WTC11 (cell line): ENCODE data around the gene GBF1. TPM values are rescaled to one million over a fixed set of nuclear protein-coding genes. Genes with fewer than 3 reads are reported as not detected.

Experiments used
- ATAC-seq: fragments of 200-7000 bp; cut with Tn5 transposase; 2 replicates; pipeline ENCODE4 v1.10.0; 2021; ENCODE audit warnings: mild to moderate bottlenecking, moderate library complexity
- CTCF ChIA-PET: fragments of 300-600 bp; sonication (Branson Sonifier 250); formaldehyde crosslinking; loops from one replicate; lab custom pipeline; 2021; ENCODE audit warnings: antibody characterized with exemption; lab: Charles Lee
- POLR2A ChIA-PET: fragments of 350-600 bp; sonication (Branson Sonifier 250); formaldehyde crosslinking; loops from one replicate; lab custom pipeline; 2021; ENCODE audit warnings: antibody characterized with exemption; lab: Charles Lee
- DNase-seq: peaks from one replicate; pipeline ENCODE4 v3.0.0; 2021; ENCODE audit warnings: low spot score
- H3K27ac Mint-ChIP-seq: 2 replicates; pipeline ENCODE4 v1.8.0; 2021; ENCODE audit warnings: mixed read lengths
- H3K27me3 Mint-ChIP-seq: 2 replicates; pipeline ENCODE4 v1.8.0; 2021; ENCODE audit warnings: low read depth, mild to moderate bottlenecking, moderate library complexity, mixed read lengths
- H3K36me3 Mint-ChIP-seq: 2 replicates; pipeline ENCODE4 v1.8.0; 2021; ENCODE audit warnings: mixed read lengths
- H3K4me1 Mint-ChIP-seq: 2 replicates; pipeline ENCODE4 v1.8.0; 2022; ENCODE audit warnings: mixed read lengths
- H3K4me3 Mint-ChIP-seq: 2 replicates; pipeline ENCODE4 v1.8.0; 2021; ENCODE audit warnings: mild to moderate bottlenecking, moderate library complexity, mixed read lengths
- H3K9me3 Mint-ChIP-seq: 2 replicates; pipeline ENCODE4 v1.8.0; 2021; ENCODE audit warnings: mixed read lengths
- ATF1 ChIP-seq: sonication (generic); formaldehyde crosslinking; IDR thresholded peaks from 2 replicates; pipeline ENCODE4 v1.8.1; 2023; ENCODE audit warnings: mild to moderate bottlenecking, moderate library complexity, missing genetic modification reagents
- CBFB ChIP-seq: sonication (generic); formaldehyde crosslinking; IDR thresholded peaks from 2 replicates; pipeline ENCODE4 v1.8.1; 2022; ENCODE audit warnings: mild to moderate bottlenecking, low read depth, missing genetic modification reagents
- ESRRA ChIP-seq: sonication (generic); formaldehyde crosslinking; IDR thresholded peaks from 2 replicates; pipeline ENCODE4 v1.8.1; 2022; ENCODE audit warnings: mild to moderate bottlenecking, missing genetic modification reagents, borderline replicate concordance
- FOXK1 ChIP-seq: sonication (generic); formaldehyde crosslinking; IDR thresholded peaks from 2 replicates; pipeline ENCODE4 v1.8.0; 2022; ENCODE audit warnings: mild to moderate bottlenecking, moderate library complexity, missing genetic modification reagents
- FOXP1 ChIP-seq: sonication (generic); formaldehyde crosslinking; IDR thresholded peaks from 2 replicates; pipeline ENCODE4 v1.8.0; 2022; ENCODE audit warnings: missing genetic modification reagents, mild to moderate bottlenecking, moderate library complexity, borderline replicate concordance
- GABPB1 ChIP-seq: sonication (generic); formaldehyde crosslinking; IDR thresholded peaks from 2 replicates; pipeline ENCODE4 v1.8.1; 2023; ENCODE audit warnings: mild to moderate bottlenecking, missing genetic modification reagents
- GRHL2 ChIP-seq: fragments of 250-450 bp; sonication (Bioruptor Pico); IDR thresholded peaks from 2 replicates; pipeline ENCODE4 v1.8.0; 2022; ENCODE audit warnings: mild to moderate bottlenecking, moderate library complexity; ENCODE audit not compliant: insufficient replicate concordance, severe bottlenecking
- NR1H2 ChIP-seq: sonication (generic); formaldehyde crosslinking; IDR thresholded peaks from 2 replicates; pipeline ENCODE4 v1.9.0; 2021; ENCODE audit warnings: mild to moderate bottlenecking, moderate library complexity, missing genetic modification reagents
- PRRX2 ChIP-seq: fragments of 250-450 bp; sonication (Bioruptor Pico); IDR thresholded peaks from 2 replicates; pipeline ENCODE4 v1.8.0; 2021; ENCODE audit warnings: mild to moderate bottlenecking
- RELA ChIP-seq: sonication (generic); formaldehyde crosslinking; IDR thresholded peaks from 2 replicates; pipeline ENCODE4 v1.8.1; 2022; ENCODE audit warnings: missing genetic modification reagents, mild to moderate bottlenecking, borderline replicate concordance
- SP1 ChIP-seq: sonication (generic); formaldehyde crosslinking; conservative IDR thresholded peaks from 2 replicates; pipeline ENCODE4 v1.8.1; 2022; ENCODE audit warnings: missing genetic modification reagents
- TP53 ChIP-seq: sonication (generic); formaldehyde crosslinking; IDR thresholded peaks from 2 replicates; pipeline ENCODE4 v1.8.1; 2023; ENCODE audit warnings: mild to moderate bottlenecking, missing genetic modification reagents
- ZNF219 ChIP-seq: sonication (generic); formaldehyde crosslinking; IDR thresholded peaks from 2 replicates; pipeline ENCODE4 v1.8.0; 2023; ENCODE audit warnings: missing genetic modification reagents, mild to moderate bottlenecking, borderline replicate concordance
- total RNA-seq: library from RNA; stranded (reverse); gene quantifications from 3 replicates; pipeline ENCODE4 v1.2.3, GENCODE V29; 2021
- TF ChIP-seq, protein P1 (sequence below): fragments of 250-450 bp; sonication (Bioruptor Pico); IDR thresholded peaks from 2 replicates; pipeline ENCODE4 v1.8.0; 2021; ENCODE audit warnings: mild to moderate bottlenecking
- TF ChIP-seq, protein P2 (sequence below): sonication (generic); formaldehyde crosslinking; IDR thresholded peaks from 2 replicates; pipeline ENCODE4 v1.8.1; 2023; ENCODE audit warnings: mild to moderate bottlenecking, missing genetic modification reagents
- TF ChIP-seq, protein P3 (sequence below): sonication (generic); formaldehyde crosslinking; IDR thresholded peaks from 2 replicates; pipeline ENCODE4 v1.8.1; 2023; ENCODE audit warnings: mild to moderate bottlenecking, missing genetic modification reagents, moderate library complexity
- TF ChIP-seq, protein P4 (sequence below): sonication (generic); formaldehyde crosslinking; IDR thresholded peaks from 2 replicates; pipeline ENCODE4 v1.8.1; 2022; ENCODE audit warnings: mild to moderate bottlenecking, moderate library complexity, missing genetic modification reagents
- TF ChIP-seq, protein P5 (sequence below): sonication (generic); formaldehyde crosslinking; conservative IDR thresholded peaks from 2 replicates; pipeline ENCODE4 v1.8.1; 2023; ENCODE audit warnings: mild to moderate bottlenecking, low read depth, missing genetic modification reagents, moderate library complexity
- TF ChIP-seq, protein P6 (sequence below): fragments of 250-450 bp; sonication (Bioruptor Pico); IDR thresholded peaks from 2 replicates; pipeline ENCODE4 v1.9.0; 2021; ENCODE audit warnings: mild to moderate bottlenecking, borderline replicate concordance
- TF ChIP-seq, protein P7 (sequence below): sonication (generic); formaldehyde crosslinking; IDR thresholded peaks from 2 replicates; pipeline ENCODE4 v1.8.0; 2023; ENCODE audit warnings: mild to moderate bottlenecking, missing genetic modification reagents

GBF1 gene
- total RNA-seq, 1 experiment from 2014 or later: 32.4 TPM

DNA sequence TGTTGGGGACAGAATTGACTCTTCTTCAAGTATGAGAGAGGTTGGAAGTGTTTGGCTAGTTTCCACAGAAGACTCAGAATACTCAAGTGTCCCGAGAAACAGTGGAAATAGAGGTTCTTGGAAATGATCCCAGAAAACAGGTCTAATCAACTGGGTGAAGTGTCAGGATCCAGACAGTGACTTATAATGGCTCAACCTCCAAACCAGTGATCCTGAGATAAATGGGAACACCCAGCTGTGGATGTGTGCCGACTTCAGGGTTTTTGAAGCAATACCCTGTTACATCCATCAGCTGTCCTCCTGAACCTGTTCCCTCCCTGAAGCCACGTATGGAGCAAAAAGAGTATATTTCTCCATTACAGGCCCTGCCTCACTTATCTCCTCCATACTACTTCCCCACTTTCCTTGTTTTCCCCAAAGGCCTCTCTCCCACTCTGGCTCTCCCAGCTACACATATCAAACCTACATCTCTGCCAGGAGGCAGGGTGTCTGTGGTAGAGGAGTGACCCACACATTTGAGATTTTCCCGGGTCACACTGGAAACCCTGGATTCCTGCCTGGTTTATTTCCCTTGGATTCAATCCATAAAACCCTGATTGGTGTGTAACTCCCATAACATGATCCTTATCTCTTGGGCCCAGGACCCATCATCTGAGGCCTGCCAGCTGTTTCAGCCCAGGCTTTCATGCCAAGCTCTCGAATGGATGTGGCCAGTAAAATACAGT is 36.9 kb upstream of the GBF1 start:
- Mint-ChIP-seq H3K4me3 (no peak overlapping the region), H3K4me1 (no peaks in the 10 kb centered on the region), H3K9me3 (peaks cover 16% of the 10 kb centered on the region), H3K36me3 (peaks cover 8% of the 10 kb centered on the region), H3K27me3 (peaks cover 10% of the 10 kb centered on the region), H3K27ac (no peak overlapping the region)
- CTCF ChIA-PET: interaction anchor here (0.5 to 1.7 kb wide), 6 partner anchors 23 to 195 kb away, joined by 3 to 9 read pairs (median 4); no protein-coding TSS in a partner anchor
- POLR2A ChIA-PET: interaction anchor here (0.5 kb wide), 1 partner anchor 31 kb away, joined by 4 read pairs; no protein-coding TSS in a partner anchor
- DNase-seq: no peak
- ATAC-seq: no peak
- no peak for TF ChIP-seq FOXK1
- TF ChIP-seq GRHL2 (CRISPR knock-in tag): no peak
- TF ChIP-seq, protein P1, sequence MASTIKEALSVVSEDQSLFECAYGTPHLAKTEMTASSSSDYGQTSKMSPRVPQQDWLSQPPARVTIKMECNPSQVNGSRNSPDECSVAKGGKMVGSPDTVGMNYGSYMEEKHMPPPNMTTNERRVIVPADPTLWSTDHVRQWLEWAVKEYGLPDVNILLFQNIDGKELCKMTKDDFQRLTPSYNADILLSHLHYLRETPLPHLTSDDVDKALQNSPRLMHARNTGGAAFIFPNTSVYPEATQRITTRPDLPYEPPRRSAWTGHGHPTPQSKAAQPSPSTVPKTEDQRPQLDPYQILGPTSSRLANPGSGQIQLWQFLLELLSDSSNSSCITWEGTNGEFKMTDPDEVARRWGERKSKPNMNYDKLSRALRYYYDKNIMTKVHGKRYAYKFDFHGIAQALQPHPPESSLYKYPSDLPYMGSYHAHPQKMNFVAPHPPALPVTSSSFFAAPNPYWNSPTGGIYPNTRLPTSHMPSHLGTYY (CRISPR knock-in tag): no peak
- no peak for TF ChIP-seq SP1 (CRISPR knock-in tag)
- no peak for TF ChIP-seq ATF1
- TF ChIP-seq RELA (CRISPR knock-in tag): no peak
- TF ChIP-seq NR1H2 (CRISPR knock-in tag): no peak
- TF ChIP-seq FOXP1 (CRISPR knock-in tag): no peak
- TF ChIP-seq, protein P2, sequence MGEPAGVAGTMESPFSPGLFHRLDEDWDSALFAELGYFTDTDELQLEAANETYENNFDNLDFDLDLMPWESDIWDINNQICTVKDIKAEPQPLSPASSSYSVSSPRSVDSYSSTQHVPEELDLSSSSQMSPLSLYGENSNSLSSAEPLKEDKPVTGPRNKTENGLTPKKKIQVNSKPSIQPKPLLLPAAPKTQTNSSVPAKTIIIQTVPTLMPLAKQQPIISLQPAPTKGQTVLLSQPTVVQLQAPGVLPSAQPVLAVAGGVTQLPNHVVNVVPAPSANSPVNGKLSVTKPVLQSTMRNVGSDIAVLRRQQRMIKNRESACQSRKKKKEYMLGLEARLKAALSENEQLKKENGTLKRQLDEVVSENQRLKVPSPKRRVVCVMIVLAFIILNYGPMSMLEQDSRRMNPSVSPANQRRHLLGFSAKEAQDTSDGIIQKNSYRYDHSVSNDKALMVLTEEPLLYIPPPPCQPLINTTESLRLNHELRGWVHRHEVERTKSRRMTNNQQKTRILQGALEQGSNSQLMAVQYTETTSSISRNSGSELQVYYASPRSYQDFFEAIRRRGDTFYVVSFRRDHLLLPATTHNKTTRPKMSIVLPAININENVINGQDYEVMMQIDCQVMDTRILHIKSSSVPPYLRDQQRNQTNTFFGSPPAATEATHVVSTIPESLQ (CRISPR knock-in tag): no peak
- TF ChIP-seq, protein P3, sequence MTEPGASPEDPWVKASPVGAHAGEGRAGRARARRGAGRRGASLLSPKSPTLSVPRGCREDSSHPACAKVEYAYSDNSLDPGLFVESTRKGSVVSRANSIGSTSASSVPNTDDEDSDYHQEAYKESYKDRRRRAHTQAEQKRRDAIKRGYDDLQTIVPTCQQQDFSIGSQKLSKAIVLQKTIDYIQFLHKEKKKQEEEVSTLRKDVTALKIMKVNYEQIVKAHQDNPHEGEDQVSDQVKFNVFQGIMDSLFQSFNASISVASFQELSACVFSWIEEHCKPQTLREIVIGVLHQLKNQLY (CRISPR knock-in tag): no peak
- TF ChIP-seq, protein P4, sequence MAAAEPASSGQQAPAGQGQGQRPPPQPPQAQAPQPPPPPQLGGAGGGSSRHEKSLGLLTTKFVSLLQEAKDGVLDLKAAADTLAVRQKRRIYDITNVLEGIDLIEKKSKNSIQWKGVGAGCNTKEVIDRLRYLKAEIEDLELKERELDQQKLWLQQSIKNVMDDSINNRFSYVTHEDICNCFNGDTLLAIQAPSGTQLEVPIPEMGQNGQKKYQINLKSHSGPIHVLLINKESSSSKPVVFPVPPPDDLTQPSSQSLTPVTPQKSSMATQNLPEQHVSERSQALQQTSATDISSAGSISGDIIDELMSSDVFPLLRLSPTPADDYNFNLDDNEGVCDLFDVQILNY: no peak
- TF ChIP-seq, protein P5, sequence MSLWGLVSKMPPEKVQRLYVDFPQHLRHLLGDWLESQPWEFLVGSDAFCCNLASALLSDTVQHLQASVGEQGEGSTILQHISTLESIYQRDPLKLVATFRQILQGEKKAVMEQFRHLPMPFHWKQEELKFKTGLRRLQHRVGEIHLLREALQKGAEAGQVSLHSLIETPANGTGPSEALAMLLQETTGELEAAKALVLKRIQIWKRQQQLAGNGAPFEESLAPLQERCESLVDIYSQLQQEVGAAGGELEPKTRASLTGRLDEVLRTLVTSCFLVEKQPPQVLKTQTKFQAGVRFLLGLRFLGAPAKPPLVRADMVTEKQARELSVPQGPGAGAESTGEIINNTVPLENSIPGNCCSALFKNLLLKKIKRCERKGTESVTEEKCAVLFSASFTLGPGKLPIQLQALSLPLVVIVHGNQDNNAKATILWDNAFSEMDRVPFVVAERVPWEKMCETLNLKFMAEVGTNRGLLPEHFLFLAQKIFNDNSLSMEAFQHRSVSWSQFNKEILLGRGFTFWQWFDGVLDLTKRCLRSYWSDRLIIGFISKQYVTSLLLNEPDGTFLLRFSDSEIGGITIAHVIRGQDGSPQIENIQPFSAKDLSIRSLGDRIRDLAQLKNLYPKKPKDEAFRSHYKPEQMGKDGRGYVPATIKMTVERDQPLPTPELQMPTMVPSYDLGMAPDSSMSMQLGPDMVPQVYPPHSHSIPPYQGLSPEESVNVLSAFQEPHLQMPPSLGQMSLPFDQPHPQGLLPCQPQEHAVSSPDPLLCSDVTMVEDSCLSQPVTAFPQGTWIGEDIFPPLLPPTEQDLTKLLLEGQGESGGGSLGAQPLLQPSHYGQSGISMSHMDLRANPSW (CRISPR knock-in tag): no peak
- TF ChIP-seq, protein P6, sequence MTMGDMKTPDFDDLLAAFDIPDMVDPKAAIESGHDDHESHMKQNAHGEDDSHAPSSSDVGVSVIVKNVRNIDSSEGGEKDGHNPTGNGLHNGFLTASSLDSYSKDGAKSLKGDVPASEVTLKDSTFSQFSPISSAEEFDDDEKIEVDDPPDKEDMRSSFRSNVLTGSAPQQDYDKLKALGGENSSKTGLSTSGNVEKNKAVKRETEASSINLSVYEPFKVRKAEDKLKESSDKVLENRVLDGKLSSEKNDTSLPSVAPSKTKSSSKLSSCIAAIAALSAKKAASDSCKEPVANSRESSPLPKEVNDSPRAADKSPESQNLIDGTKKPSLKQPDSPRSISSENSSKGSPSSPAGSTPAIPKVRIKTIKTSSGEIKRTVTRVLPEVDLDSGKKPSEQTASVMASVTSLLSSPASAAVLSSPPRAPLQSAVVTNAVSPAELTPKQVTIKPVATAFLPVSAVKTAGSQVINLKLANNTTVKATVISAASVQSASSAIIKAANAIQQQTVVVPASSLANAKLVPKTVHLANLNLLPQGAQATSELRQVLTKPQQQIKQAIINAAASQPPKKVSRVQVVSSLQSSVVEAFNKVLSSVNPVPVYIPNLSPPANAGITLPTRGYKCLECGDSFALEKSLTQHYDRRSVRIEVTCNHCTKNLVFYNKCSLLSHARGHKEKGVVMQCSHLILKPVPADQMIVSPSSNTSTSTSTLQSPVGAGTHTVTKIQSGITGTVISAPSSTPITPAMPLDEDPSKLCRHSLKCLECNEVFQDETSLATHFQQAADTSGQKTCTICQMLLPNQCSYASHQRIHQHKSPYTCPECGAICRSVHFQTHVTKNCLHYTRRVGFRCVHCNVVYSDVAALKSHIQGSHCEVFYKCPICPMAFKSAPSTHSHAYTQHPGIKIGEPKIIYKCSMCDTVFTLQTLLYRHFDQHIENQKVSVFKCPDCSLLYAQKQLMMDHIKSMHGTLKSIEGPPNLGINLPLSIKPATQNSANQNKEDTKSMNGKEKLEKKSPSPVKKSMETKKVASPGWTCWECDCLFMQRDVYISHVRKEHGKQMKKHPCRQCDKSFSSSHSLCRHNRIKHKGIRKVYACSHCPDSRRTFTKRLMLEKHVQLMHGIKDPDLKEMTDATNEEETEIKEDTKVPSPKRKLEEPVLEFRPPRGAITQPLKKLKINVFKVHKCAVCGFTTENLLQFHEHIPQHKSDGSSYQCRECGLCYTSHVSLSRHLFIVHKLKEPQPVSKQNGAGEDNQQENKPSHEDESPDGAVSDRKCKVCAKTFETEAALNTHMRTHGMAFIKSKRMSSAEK (CRISPR knock-in tag): no peak
- no peak for TF ChIP-seq ZNF219 (CRISPR knock-in tag)
- TF ChIP-seq GABPB1 (CRISPR knock-in tag): no peak
- TF ChIP-seq, protein P7, sequence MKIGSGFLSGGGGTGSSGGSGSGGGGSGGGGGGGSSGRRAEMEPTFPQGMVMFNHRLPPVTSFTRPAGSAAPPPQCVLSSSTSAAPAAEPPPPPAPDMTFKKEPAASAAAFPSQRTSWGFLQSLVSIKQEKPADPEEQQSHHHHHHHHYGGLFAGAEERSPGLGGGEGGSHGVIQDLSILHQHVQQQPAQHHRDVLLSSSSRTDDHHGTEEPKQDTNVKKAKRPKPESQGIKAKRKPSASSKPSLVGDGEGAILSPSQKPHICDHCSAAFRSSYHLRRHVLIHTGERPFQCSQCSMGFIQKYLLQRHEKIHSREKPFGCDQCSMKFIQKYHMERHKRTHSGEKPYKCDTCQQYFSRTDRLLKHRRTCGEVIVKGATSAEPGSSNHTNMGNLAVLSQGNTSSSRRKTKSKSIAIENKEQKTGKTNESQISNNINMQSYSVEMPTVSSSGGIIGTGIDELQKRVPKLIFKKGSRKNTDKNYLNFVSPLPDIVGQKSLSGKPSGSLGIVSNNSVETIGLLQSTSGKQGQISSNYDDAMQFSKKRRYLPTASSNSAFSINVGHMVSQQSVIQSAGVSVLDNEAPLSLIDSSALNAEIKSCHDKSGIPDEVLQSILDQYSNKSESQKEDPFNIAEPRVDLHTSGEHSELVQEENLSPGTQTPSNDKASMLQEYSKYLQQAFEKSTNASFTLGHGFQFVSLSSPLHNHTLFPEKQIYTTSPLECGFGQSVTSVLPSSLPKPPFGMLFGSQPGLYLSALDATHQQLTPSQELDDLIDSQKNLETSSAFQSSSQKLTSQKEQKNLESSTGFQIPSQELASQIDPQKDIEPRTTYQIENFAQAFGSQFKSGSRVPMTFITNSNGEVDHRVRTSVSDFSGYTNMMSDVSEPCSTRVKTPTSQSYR (CRISPR knock-in tag): no peak
- TF ChIP-seq TP53 (CRISPR knock-in tag): no peak
- no peak for TF ChIP-seq PRRX2 (CRISPR knock-in tag)
- TF ChIP-seq CBFB (CRISPR knock-in tag): no peak
- no peak for TF ChIP-seq ESRRA (CRISPR knock-in tag)
